Measurements from ENCODE around the gene GATB.

GRCh38 chr4:151728679-151729078, 32.1 kb downstream of the GATB start:
- no peak for TF ChIP-seq POLR2A (IDR thresholded peaks at IDR 0.05)
- TF ChIP-seq CTCF (IDR thresholded peaks at IDR 0.05), result no peak

Data from adrenal gland (tissue), 5 donors.